ENCODE results near the gene CADPS. TPM values are rescaled to one million over a fixed set of nuclear protein-coding genes. Genes with fewer than 3 reads are reported as not detected.
A peak's percentile ranks its signal among the peaks of the same experiment; 100 is the strongest.

Gene CADPS
- total RNA-seq, 1 experiment from 2014 or later, result not detected

DNA sequence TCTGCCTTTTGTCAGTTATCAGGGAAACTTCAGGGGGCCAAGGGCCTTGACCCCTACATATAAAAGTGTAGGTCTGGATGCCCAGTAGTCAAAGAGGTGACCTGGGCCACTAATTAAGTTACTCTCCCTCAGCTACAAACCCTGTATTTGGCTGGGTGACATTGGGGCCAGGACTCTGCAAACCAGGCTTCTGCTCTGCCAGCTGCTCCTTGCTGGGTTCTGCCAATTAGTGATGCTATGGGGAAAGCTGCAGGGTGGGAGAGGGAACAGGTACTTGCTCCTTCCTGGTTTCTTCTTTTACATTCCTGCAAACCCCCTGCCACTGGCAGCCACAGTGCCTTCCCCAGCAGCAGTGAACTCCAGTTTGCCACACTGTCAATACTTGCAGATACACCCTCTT lies 179.2 kb downstream of the CADPS start:
- CTCF ChIA-PET, result no interaction called here
- POLR2A ChIA-PET (ENCODE audit: unreplicated experiment), result no interaction called here
- Histone ChIP-seq H3K36me3 (ENCODE audit: low read depth, low read length) (no peaks in the 10 kb centered on the region), H3K79me2 (ENCODE audit: low read length) (no peaks in the 10 kb centered on the region), H3K27me3 (ENCODE audit: low read length) (no peaks in the 10 kb centered on the region), H3K27ac (ENCODE audit: low read length) (no peak overlapping the region), H3K4me3 (ENCODE audit: low read length) (no peak overlapping the region), H3K4me2 (ENCODE audit: low read length) (no peak overlapping the region), H4K20me1 (ENCODE audit: low read length) (no peaks in the 10 kb centered on the region), H3K9me2 (replicated peaks; ENCODE audit: low read length) (no peaks in the 10 kb centered on the region), H3K4me1 (ENCODE audit: insufficient read depth, low read length) (no peaks in the 10 kb centered on the region), H3K9me3 (ENCODE audit: low read length) (no peaks in the 10 kb centered on the region), H3F3A (ENCODE audit: low read length, unreplicated experiment) (no peaks in the 10 kb centered on the region), H3K9ac (ENCODE audit: low read length) (no peak overlapping the region), H2AFZ (ENCODE audit: low read length) (no peak overlapping the region)
- ATAC-seq (no peak), DNase-seq (no peak)
- TF ChIP-seq EZH2phosphoT487 (IDR thresholded peaks at IDR 0.05; ENCODE audit: borderline replicate concordance, low read length), result no peak
- TF ChIP-seq, protein P1, sequence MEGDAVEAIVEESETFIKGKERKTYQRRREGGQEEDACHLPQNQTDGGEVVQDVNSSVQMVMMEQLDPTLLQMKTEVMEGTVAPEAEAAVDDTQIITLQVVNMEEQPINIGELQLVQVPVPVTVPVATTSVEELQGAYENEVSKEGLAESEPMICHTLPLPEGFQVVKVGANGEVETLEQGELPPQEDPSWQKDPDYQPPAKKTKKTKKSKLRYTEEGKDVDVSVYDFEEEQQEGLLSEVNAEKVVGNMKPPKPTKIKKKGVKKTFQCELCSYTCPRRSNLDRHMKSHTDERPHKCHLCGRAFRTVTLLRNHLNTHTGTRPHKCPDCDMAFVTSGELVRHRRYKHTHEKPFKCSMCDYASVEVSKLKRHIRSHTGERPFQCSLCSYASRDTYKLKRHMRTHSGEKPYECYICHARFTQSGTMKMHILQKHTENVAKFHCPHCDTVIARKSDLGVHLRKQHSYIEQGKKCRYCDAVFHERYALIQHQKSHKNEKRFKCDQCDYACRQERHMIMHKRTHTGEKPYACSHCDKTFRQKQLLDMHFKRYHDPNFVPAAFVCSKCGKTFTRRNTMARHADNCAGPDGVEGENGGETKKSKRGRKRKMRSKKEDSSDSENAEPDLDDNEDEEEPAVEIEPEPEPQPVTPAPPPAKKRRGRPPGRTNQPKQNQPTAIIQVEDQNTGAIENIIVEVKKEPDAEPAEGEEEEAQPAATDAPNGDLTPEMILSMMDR (conservative IDR thresholded peaks at IDR 0.05; ENCODE audit: low read depth, low read length), result no peak
- no peak for TF ChIP-seq EZH2 (IDR thresholded peaks at IDR 0.05; ENCODE audit: low read length, unreplicated experiment)
- intact Hi-C loops (cut with micrococcal nuclease), result no loop called here
- no TSS peak for BruUV-seq (replicated peaks)

DNA sequence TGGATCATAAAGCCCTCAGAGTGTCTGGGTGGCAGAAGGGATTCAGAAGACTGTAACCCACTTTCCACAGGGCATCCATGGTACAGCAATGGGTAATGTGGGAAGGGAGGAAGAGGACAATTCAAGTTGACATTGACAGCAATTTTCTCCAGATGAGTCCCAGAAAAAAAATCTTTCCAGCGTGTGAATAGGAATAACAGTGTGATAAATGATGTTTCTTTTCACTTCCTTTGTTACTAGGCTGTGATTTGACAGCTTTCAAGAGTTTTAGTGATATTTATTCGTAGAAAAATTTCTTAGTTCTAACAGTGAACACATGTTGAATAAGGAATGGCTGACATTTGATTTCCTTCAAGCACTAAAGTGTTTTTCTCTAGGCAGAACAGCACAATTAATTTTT lies 186.4 kb downstream of the CADPS start:
- no peaks in the 10 kb centered on the region for H4K20me1 ChIP-seq (ENCODE audit: low read length)
- ATAC-seq, result no peak
- no peak overlapping the region for H3K4me3 ChIP-seq (ENCODE audit: low read length)
- ChIA-PET POLR2A (ENCODE audit: unreplicated experiment) (no interaction called here), CTCF (no interaction called here)
- H3K36me3 ChIP-seq (ENCODE audit: low read depth, low read length), result no peaks in the 10 kb centered on the region
- no peak overlapping the region for H3K4me2 ChIP-seq (ENCODE audit: low read length)
- no peaks in the 10 kb centered on the region for H3K27me3 ChIP-seq (ENCODE audit: low read length)
- TF ChIP-seq EZH2phosphoT487 (IDR thresholded peaks at IDR 0.05; ENCODE audit: borderline replicate concordance, low read length) (no peak), EZH2 (IDR thresholded peaks at IDR 0.05; ENCODE audit: low read length, unreplicated experiment) (no peak)
- TF ChIP-seq, protein P1 (conservative IDR thresholded peaks at IDR 0.05; ENCODE audit: low read depth, low read length), result no peak
- BruUV-seq (replicated peaks), result no TSS peak
- H3K9me2 ChIP-seq (replicated peaks; ENCODE audit: low read length), result no peaks in the 10 kb centered on the region
- no peaks in the 10 kb centered on the region for H3K9me3 ChIP-seq (ENCODE audit: low read length)
- 0 out of 2 replicates have a peak, but pooled peaks cover 5% of the 10 kb centered on the region for H3K4me1 ChIP-seq (ENCODE audit: insufficient read depth, low read length)
- no peak overlapping the region for H3K27ac ChIP-seq (ENCODE audit: low read length)
- intact Hi-C loops (cut with micrococcal nuclease), result no loop called here
- no peaks in the 10 kb centered on the region for H3K79me2 ChIP-seq (ENCODE audit: low read length)
- H3F3A ChIP-seq (ENCODE audit: low read length, unreplicated experiment), result no peaks in the 10 kb centered on the region
- DNase-seq, result no peak
- H2AFZ ChIP-seq (ENCODE audit: low read length), result no peak overlapping the region
- H3K9ac ChIP-seq (ENCODE audit: low read length), result no peak overlapping the region

DNA sequence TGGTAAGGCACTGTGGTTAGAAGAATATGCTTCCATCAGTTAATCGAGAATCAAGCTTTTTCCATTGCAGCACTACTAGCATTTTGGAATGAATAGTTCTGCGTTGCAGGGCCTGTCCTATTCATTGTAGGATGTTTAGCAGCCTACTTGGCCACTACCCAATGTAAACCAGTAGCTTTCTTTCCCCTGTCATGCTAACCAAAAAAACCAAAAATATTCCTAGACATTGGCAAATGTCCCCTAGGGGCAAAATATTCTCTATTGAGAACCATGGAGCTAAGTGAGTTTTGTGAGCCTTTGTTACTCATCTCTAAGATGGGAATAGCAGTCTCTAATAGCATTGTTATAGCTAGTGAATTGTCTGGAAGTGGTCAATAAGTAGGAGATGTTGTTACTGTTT lies 187.2 kb downstream of the CADPS start:
- Histone ChIP-seq H4K20me1 (ENCODE audit: low read length) (no peaks in the 10 kb centered on the region), H3K9ac (ENCODE audit: low read length) (no peak overlapping the region), H3K27ac (ENCODE audit: low read length) (no peak overlapping the region), H3K4me2 (ENCODE audit: low read length) (no peak overlapping the region), H3K36me3 (ENCODE audit: low read depth, low read length) (no peaks in the 10 kb centered on the region), H3F3A (ENCODE audit: low read length, unreplicated experiment) (no peaks in the 10 kb centered on the region), H3K9me3 (ENCODE audit: low read length) (no peaks in the 10 kb centered on the region), H3K79me2 (ENCODE audit: low read length) (no peaks in the 10 kb centered on the region), H3K9me2 (replicated peaks; ENCODE audit: low read length) (no peaks in the 10 kb centered on the region), H3K27me3 (ENCODE audit: low read length) (no peaks in the 10 kb centered on the region), H3K4me1 (ENCODE audit: insufficient read depth, low read length) (0 out of 2 replicates have a peak, but pooled peaks cover 5% of the 10 kb centered on the region), H3K4me3 (ENCODE audit: low read length) (no peak overlapping the region), H2AFZ (ENCODE audit: low read length) (no peak overlapping the region)
- ChIA-PET CTCF (no interaction called here), POLR2A (ENCODE audit: unreplicated experiment) (no interaction called here)
- no peak for ATAC-seq
- DNase-seq, result peak; percentile 60
- TF ChIP-seq, protein P1 (conservative IDR thresholded peaks at IDR 0.05; ENCODE audit: low read depth, low read length), result no peak
- TF ChIP-seq EZH2 (IDR thresholded peaks at IDR 0.05; ENCODE audit: low read length, unreplicated experiment) (no peak), EZH2phosphoT487 (IDR thresholded peaks at IDR 0.05; ENCODE audit: borderline replicate concordance, low read length) (no peak)
- no TSS peak for BruUV-seq (replicated peaks)
- intact Hi-C loops (cut with micrococcal nuclease), result no loop called here
